Effector CD4-positive, alpha-beta T cell (primary cell): ENCODE results near the gene TMBIM6.

Source experiments
- DNase-seq: peaks from one replicate; pipeline ENCODE4 v3.0.0-alpha.2; 2020

The TMBIM6 gene

DNA sequence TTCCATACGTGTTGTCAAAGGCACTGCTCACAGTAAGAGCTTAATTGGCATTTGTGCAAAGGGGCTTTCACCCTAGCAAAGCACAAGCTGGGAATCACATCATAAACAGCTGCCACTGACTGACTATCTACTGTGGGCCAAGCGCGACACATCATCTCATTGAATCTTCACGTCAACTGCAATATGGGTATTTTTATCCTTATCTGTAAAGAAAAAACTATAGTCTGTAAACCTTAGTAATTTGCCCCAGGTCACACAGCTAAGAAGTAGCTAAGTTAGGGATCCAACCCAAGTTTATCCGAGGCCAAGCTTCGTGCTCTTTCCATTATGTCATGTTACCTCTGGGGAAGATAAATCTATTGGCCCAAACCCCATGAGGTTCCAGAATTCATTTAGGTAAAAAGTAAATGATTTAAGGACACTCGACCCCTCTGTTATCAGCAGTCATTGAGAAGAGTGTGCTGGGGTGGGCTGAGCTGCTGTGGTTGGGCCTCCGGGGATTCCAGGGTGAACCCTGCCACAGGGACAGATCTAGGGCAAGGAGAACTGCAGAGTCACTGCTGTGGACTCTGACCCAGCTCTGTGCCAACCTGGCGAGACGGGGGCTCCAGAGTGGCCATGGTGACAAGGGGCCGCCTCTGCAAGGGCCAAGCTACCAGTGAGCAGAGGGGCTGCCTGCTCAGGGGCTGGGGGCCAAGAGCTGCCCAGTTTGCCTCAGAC, 59.2 kb downstream of the TMBIM6 start:
- no peak for DNase-seq

DNA sequence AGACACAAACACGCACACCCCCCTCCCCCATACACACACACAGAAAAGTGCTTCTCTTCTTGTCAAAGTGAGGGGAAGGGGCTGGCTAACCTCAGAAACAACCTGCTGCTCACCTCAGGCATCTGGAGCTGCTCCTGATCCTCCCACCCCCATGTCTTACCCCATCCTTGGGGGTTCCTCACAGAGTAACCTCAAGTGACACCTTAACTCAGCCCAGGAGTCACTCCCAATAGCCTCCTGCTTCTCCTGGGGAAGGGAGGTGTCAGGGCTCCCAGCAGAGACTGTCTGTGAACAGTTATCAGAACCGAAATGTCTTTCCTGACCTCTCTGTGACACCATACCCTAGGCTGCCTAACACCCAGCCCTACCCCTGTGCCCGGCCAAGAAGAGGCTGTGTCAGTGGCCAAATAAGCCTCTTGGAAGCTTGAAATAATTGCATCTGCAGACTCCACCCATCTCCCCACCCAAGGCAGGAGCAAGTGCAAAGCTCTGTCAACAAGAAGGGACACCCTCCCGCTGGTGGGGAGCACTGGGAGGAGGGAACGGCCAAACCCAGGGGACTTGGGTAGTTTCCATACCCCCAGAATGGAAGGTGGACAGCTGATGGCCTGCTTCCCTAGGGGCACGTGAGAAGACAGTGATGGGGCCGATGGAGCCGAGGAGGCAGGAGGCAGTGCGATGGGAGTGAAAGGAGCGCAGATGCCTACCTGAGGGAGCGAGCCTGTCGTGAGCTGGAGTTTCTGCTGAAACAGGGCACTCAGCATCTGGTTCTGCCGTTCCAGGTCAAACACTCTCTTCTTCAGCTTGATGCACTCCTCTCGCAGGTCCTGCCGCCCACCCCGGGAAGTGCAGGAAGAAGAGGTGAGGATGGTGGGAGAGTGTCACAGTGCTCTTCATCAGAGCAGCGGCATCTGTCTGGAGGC, 60.0 kb downstream of the TMBIM6 start:
- no peak for DNase-seq

DNA sequence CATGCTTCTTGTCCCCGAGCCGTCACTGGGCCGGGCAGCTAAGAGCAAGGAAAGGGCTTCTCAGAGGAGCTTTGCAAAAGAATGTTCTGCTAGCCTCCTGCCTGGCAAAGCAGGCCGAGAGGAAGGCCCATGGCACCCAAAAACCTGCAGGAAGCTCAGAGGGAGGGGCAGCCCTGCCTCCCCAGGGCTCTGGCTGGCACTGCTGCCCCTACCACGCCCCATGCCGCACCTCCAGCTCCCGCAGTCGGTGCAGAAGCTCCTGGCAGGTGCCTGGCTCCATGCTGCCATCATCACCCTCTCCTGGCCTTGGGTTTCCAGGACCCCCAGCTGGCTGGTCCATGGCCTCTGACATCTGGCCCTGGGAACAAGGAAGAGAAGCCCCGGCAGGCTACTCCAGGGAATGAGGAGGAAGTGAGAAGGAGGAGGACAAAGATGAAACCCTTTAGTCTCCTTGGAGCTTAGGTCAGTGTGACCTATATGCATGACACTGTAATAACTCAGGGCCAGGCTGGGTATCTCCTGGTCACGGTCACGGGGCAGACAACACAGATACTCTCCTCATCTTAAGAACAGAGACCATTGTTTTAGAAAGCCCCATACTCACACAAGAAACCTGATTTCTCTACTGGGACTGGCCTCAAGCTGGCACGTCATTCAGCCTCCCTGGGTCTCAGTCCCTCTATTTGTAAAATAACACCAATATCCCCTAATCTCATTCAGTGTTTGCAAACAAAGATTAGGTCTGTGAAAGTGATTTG, 62.5 kb downstream of the TMBIM6 start:
- no peak for DNase-seq

DNA sequence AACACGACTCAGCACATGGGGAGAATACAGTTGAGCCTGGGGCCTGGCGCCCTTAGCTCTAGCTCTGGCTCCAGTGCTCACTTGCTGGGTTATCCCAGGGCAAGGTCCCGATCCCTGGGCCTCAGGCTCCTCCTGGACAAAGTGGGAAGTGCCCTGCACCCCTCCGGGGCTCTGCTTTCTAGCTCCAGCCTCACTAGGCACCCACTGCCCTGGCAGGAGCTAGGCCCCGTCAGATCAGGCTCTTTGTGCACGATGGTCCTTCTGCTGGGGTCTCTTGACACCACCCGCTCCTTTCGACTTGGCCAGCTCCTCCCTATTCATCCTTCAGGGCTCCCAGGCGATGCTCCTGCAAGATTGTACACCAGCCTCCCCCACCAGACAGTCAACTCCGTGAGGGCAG, 63.5 kb downstream of the TMBIM6 start:
- DNase-seq, result no peak

DNA sequence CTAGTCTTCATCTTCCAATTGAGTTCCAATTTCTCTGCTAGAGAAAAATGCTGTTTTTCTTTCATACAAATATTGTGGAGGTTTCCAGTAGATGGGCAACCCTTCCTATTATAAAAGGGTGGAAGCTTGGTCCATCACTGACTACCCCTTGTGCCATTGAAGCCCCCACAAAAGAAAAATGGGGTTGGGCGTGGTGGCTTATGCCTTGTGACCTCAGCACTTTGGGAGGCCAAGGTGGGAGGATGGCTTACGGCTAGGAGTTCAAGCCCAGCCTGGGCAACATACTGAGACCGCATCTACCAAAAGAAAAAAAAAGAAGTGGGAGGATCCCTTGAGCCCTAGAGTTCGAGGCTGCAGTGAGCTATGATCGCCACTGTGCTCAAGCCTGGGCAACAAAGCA, 64.1 kb downstream of the TMBIM6 start:
- DNase-seq, result no peak

DNA sequence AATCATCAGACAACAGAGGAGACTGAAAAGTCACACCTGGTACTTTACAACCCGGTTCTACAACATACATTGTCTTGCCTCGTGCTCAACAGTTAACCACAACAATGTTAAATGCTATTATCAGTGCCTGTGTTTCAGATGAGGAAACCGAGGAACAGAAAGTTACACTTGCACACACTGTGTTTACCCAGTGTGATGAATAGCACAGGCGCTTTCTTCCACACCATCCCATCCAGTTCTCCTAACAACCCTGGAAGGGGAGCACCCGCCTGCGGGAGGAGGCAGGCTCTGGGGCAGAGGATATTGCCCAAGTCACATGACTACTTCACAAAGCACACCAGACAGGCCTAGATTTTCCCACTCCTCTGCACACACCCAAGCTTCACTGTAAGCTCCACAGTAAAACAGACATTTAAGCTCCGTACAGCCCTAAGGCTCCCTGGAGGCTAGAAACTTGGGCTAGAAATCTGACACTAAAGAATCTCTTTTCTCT, 65.0 kb downstream of the TMBIM6 start:
- DNase-seq, result no peak

DNA sequence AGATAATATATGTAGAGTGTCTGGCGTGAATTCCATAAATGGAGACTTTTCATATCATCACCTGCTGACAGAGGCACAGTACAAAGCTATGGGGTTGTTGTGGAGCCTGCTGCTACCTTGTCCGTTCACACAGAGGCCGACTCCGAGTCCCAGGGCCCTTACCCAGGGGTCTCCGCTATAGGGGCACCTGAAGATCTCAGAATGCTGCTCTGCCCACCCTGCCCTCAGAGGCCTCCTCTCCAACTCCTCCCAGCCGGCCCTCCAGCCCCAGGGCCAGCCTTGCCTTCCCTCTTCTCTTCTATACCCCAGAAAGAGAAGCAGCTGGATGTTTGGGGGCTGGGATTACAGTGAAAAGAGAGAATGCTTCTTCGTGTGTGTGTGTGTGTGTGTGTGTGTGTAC, 65.5 kb downstream of the TMBIM6 start:
- DNase-seq, result no peak

DNA sequence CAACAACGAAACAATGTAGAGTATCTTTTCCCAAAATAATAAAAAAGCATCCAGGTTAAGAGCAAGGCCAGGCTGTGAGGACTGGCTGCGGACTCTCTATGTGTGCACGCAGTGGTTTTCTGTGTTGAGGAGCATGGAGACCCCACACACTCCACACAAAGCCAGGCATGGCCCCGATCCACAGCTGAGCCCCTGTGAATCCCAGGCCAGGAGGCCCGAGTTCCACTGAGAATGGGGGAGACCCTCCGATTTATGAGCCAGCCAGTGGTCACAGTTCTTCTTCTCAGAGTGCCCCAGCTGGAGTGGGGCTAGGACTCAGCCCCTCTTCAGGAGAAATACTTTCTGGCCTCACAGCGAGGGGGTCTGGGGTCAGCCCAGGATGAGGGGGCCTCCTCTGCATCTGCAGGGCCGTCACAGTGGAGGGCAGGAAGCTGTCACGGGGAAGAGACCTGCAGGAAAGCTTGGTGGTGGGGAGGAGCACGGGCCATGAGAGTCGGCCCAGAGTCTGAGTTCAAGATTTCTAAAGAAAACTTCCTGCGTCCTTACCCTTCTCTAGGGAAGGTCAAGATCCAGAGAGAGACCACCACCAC, 66.7 kb downstream of the TMBIM6 start:
- no peak for DNase-seq

DNA sequence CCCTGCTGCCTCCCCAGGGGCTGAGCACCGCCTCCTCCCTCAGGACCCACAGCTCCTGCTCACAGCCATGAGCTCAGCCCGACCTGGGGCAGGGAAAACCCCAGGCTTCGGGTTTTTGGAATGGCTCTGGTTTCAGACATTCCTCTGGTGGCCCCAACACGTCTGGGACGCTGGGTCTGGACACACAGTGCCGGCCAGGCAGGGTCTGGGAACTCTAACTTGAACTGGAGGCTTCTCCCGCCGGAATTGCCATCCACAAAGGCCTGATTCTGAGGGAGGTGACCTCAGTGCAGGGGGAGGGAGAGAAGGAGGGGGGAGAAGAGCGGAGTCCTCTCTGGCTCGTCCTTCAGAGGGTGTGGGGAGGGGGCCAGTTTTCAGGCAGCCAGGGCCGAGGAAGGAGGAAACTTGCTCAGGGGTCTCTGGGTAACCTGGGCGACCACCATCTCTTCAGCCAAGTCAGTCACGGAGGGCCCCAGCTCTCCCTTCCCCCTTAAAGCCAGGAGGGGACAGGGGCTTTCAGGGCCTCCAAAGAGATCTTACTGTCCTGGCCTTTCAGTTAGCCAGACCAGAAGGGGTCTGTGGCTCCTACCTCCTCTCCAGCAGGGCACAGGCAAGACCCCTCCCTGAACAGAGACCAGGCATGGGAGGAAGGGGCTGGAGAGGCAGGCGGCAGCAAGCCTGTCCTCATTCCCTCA, 67.5 kb downstream of the TMBIM6 start:
- DNase-seq, result no peak

DNA sequence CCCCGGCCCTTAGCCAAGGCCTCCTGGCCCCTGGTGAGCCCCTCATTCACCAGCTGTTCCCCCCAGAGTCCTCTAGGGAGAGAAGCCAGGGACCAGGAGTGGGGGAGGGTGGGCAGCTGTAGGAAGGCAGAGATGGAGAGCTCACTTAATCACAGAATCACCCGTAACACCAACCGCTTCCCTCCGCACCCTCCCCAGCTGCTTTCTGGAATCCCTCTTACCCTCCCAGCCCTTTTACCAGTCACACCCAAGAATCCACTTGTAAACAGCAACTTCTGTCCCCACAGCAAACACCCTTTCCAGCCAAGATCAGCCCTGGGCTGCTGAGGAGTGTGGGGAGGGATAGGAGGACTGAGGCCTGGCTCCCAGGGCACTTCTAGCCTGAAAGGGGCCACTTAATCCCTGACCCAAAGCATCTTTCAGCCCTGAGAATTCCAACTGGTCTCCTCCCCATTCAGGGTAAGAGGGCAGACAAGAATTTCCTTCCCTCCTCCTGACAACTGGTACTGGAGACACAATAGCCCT, 68.1 kb downstream of the TMBIM6 start:
- no peak for DNase-seq

DNA sequence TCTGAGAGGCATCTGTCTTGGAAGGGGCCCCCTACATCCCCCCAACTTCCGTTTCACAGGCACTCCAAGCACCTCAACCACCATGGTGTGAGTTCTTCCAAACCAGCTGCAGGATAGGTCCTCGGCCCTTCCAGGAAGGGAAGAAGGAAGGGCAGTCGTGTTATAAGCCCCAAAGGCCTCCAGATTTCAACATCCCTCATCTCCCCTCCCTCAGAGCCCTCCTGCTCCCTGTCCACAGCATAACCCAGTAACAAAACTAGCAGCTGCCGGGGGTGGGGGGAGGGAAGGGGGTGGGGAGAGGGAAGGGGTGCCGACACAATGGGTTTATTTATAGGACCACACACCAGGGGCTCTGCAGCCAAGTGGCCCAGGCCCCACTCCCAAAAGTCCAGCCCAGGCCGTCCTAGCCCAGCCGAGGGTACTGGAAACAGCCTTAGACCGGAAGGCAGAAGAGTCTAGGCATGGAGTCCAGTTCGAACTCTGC, 68.6 kb downstream of the TMBIM6 start:
- DNase-seq, result no peak

DNA sequence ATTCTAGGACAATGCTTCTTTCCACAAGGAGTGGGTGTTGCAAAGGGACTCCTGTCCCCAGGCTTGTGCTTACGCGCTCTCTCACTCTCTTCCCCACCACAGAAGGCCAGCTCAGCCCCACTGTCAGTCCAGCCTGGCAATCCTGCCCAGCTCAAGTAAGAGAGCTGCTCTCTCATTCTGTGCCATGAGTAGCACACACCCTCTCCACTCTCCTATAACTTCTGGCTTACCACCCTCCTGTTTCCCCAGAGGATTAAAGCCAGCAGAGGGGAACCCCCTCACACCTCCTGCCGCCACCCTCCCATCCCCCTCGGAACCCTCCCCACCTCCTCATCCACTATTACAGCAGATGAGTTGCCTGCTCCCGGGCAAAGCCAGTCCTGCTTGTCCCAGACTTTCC, 69.8 kb downstream of the TMBIM6 start:
- no peak for DNase-seq

DNA sequence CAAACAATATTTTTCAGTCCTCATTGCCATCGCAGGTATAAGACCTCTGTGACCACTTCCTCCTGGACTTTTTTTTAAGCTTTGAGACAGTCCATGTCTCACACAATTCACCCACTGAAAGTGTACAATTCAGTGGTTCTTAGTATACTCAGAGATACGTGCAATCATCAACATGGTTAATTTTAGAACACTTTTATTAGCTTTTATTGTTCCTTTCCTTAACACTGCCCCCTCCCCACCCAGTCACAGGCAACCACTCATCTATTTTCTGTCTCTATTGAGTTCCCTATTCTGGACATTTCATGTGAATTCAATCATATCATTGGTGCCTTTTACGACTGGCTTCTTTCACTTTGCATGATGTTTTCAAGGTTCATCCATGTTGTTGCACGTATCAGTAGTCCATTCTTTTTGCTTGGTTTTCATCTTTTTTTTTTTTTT, 70.6 kb downstream of the TMBIM6 start:
- DNase-seq, result no peak

DNA sequence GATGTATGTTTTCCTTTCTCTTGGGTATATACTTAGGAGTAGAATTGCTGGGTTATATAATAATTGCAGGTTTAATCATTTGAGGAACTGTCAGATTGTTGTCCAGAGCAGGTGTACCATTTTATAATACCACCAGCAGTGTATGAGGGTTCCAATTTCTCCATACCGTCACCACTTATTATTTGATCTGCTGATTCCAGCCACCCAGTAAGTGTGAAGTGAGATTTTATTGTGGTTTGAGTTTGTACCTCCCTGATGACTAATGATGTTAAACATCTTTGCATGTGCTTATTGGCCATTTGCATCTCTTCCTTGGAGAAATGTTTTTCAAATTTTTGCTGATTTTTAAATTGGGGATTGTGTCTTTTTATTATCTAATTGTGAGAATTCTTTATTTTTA, 71.8 kb downstream of the TMBIM6 start:
- no peak for DNase-seq
